GM21825 (cell line): ENCODE results near the gene CYTL1.

Experiments
- ATAC-seq: cut with Tn5 transposase; IDR thresholded peaks from one replicate; pipeline ENCODE4 v1.9.1; 2021; ENCODE audit warnings: mild to moderate bottlenecking, moderate library complexity; ENCODE audit not compliant: unreplicated experiment

CYTL1 gene

GRCh38 chr4:4974727-4975126, 44.5 kb downstream of the CYTL1 start:
- ATAC-seq: no peak

- ATAC-seq: no peak
These were observed 47.5 kb downstream of the CYTL1 start for GRCh38 chr4:4971796-4972195.

GRCh38 chr4:4969298-4969697, 50.0 kb downstream of the CYTL1 start:
- no peak for ATAC-seq

GRCh38 chr4:4968161-4968725, 51.0 kb downstream of the CYTL1 start:
- ATAC-seq: no peak
